Skeletal muscle cell (primary cell): ENCODE data around the gene PKN2.

Experiments used
- DNase-seq: peaks from one replicate; pipeline ENCODE4 v3.0.0-alpha.2; 2010; ENCODE audit warnings: low read depth
- H3K4me3 ChIP-seq: 2 replicates; pipeline ENCODE4 v1.5.1; 2011; ENCODE audit warnings: low read depth, mild to moderate bottlenecking, control low read depth, low read length, moderate library complexity

The PKN2 gene

DNA sequence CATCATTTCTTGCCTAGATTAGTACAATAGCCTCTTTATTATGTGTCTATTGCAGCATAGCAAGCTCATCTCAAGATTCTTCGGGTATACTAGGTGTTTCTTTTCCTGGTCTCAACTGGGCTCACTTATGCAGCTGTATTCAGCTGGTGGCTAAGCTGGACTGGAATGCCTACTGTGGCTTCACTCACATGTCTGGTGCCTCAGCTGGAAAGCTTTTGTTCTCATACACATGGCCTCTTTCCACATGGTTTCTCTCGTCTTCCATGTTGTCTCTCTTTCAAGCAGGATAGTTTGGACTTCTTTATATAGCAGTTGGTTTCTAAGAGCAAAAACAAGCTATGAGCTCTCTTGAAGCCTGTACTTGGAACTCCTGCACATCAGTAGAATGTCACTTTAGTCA lies 45.2 kb downstream of the PKN2 start:
- no peak overlapping the region for H3K4me3 ChIP-seq
- DNase-seq = no peak

DNA sequence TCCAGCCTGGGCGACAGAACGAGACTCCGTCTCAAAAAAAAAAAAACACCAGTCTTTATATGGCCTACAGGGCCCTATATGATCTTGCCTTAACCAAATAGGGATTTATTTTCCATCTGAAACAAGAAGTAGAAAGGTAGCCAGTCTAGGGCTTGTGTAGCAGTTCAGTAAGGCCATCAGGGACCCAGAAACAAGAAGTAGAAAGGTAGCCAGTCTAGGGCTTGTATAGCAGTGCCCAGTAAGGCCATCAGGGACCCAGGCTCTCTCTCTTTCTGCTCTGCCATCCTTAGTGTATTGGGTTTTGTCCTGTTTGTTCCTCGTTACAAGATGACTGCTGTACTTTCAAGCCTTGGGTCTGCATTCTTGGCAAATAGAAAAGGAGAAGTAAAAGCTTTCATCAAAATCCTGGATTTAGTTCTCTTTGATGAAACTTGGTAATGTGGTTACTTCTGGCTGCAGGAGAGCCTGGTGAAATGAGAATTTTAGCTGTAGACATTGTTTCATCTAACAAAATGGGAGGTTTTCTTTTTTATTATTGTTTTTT lies 46.1 kb downstream of the PKN2 start:
- DNase-seq = no peak
- H3K4me3 ChIP-seq = no peak overlapping the region

DNA sequence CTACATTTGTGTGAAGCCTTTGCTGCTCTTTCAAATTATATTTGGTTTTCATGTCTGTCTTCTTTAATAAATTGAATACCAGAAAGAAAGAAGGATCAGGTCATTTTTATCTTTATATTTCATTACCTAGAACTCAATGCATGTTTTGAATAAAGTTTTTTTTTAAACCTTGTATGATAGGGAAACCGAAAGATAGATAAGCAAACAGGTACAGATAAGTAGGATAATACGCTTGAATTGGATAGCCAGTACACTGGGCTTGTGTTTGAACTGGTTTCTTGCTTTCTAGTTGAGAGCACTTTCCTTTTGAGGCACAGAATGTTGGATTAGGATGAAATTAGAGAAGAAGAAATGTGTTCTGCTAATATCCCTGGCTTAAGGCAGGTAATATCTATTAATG lies 46.9 kb downstream of the PKN2 start:
- DNase-seq = no peak
- no peak overlapping the region for H3K4me3 ChIP-seq

DNA sequence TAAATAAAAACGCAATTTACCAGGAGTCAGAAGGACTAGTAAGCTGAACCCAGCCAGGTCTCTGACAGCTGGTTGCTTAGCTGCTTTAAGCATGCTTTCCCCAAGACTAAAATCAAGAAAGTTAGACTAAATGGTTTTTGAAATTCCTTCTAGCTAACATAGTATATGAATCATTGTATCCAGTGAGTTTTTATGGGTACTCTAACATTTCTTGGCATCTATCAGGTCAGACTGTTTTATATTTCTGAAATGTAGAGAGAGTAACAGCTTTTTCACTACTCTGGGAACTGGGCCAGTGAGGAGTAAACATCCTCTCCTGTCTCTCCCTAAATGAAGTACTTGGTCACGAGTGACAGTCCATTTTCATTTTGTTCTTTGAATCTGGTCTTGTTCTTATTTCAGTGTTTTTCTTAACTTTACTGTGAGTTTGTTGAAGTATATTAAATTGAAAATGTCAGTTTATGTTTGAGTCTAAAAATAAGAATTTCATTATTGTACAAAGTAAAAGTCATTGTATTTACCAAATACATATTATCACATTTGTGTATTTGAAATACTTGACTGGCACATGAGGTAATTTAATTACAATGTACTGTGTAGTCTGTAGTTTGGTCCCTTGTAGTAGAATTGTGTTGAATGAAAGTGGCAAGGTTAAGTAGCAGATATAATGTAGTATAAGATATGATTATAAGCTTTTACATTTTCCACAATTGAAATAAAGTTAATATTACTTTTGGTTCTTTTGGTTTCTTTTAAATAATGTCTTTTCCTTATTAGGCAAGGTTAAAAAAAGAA lies 47.6 kb downstream of the PKN2 start:
- peak overlapping the region; percentile 11 for H3K4me3 ChIP-seq
- DNase-seq = peak; percentile 81

DNA sequence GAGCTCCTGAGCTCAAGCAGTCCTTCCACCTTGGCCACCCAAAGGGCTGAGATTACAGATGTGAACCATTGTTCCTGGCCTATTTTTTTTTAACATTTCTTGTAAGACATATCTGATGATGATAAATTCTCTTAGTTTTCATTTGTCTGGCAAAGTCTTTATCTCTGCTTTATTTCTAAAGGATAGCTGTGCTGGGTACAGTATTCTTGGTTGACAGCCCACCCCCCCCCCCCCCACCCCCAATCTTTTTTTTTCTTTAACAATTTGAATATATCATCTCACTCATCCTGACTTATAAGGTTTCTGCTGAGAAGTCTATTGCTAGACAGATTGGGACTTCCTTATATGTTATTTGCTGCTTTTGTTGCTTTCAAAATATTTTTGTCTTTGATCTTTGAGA lies 51.3 kb downstream of the PKN2 start:
- no peak for DNase-seq

DNA sequence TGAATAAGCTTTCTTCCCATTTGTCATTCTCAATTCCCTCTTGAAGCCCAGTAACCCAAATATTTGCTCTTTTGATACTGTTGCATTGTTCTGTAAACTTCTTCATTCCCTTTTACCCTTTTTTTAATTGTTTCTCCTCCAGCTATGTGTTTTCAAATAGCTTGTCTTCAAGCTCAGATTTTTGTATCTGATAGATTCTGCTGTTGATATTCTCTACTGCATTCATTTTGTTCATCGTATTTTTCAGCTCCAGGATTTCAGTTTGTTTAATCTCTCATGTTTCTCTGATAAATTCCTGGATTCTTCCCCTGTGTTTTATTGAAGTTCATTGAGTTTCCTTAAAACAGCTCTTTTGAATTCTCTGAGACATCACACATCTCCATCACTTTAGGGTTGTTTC lies 51.8 kb downstream of the PKN2 start:
- DNase-seq = no peak
- no peak overlapping the region for H3K4me3 ChIP-seq

More for the DNA sequence above, 51.3 kb downstream of the PKN2 start:
- H3K4me3 ChIP-seq = no peak overlapping the region

DNA sequence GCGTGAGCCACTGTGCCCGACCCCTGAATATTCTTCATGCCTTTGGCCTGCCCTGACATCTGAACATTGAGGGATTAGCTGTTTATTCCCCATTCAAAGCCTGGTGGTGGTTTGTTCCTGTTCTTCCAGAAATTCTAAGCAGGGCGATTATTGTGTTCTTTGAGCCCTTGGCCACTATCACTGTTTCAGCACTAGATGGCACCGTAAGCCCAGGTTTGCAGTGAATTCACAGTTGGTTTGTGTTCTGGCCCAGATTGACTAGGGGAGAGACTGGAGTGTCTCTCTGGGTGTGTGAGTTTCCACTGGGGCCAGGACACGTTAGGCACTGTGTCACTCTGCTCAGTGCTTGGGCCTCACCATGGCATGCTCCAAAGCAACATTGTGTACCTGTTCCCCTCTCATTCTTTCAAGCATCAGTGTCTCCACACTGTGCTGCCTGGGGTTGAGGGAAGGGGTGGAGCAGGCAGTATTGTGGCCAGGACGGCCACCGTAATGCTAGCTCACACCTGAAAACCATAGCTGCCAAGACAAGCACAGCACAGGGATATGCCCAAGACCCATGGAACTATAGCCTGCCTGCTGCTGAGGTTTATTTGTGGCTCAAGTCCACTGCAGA lies 52.7 kb downstream of the PKN2 start:
- no peak for DNase-seq
- H3K4me3 ChIP-seq = no peak overlapping the region

DNA sequence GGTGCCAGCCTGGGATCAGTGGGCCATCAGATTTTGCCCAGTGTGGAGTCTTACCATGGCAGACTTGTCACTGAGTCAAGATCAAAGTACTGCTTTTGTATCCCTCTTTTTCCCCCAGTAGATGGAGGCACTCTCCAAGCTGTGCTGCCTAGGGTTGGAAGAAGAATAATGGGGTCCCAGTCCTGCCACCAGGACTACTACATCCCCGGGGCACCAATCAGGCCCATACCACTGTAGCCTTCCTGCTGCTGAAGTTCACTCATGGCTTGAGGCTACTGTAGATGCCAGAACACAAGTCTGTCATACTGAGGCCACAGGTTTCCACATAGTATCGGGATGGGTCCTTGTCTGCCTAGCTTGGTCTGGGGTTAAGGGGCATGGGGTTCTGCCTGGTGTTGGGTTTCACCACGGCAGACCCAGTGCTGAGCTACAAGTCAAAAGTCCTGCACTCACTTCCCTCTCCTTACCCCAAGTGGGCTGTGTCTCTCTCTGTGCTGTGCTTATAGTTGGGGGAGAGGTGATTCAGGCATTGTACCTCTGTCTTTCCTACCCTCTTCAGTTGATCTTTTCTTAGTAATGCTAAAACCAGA lies 53.4 kb downstream of the PKN2 start:
- no peak for DNase-seq
- no peak overlapping the region for H3K4me3 ChIP-seq

DNA sequence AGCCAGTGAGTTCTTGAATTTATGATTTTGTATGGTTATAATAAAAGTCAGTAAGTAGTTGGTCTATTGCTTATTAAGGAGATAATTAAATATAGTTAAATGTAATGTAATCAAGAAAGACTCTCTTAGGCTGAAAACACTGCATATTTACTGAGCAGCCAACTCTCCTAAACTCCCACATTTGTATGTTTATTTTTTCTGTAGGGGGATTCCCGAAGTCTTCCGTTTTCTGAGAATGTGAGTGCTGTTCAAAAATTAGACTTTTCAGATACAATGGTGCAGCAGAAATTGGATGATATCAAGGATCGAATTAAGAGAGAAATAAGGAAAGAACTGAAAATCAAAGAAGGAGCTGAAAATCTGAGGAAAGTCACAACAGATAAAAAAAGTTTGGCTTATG lies 56.7 kb downstream of the PKN2 start:
- DNase-seq = no peak
- no peak overlapping the region for H3K4me3 ChIP-seq

DNA sequence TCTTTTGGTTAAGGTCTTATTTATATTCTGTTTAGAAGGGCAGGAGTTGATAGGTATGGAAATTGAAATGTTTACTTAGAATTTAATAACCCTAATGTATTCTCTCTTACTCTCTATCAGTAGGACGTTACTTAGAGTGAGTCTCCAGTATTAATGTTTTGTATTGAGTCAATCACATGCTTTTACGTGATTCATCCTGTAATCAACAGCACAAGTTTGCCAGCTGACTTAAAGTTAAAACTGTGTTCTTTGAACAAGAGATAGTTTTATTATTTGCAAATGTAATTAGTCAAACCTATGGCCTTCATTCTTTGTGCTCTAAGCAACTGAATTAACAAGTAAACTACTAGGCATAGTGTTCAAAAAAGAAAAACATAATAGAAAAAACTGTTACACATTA lies 57.3 kb downstream of the PKN2 start:
- no peak for DNase-seq
- no peak overlapping the region for H3K4me3 ChIP-seq

DNA sequence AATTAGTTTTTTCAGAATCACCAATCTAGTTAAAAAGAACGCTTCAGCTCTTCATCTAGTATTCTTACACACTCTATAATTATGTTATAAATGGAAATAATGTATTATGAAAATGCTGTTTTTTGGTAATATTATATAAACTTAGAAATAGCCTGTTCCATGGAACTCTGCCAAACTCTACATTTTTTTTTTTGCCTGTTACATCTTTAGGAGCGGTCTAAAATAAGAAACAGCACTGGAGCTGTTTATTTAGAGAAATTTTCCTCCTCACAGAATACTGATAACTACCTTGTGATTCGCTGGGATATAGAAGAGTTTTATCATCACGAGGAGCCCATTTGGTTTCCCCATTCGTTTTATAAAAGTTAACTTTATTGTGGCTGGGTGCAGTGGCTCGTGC lies 58.5 kb downstream of the PKN2 start:
- DNase-seq = no peak
- H3K4me3 ChIP-seq = no peak overlapping the region

DNA sequence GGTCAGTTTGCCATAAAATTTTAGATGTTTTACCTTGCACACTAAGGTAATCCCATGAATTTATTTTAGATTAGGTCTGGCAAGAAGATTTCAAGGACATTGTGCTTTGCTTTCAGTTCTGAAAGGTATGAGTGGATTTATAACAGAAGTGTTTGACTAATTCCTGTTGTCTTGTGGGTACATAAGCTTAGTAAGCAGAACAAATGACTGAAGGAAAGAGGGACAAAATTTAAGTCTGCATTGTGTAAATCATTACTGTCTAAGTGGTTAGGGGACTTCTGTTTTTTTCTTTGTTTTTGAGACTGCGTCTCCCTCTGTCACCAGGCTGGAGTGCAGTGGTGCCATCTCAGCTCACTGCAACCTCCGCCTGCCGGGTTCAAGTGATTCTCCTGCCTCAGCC lies 60.1 kb downstream of the PKN2 start:
- no peak for DNase-seq

DNA sequence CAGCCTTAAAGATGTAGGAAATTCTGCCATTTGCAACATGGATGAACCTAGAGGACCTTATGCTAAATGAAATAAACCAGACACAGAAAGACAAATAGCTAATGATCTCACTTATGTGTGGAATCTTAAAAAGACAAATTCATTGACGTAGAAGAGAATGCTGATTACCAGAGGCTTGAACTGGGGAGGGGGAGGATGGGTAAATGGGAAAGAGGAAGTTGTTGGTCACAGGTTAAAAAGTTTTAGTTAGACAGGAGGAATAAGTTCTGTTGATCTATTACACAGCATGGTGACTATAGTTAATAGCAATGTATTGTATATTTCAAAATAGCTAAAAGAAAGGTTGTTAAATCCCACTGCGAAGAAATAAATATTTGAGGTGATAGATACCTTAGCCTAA lies 62.8 kb downstream of the PKN2 start:
- DNase-seq = no peak
- H3K4me3 ChIP-seq = no peak overlapping the region

More for the DNA sequence above, 60.1 kb downstream of the PKN2 start:
- no peak overlapping the region for H3K4me3 ChIP-seq

DNA sequence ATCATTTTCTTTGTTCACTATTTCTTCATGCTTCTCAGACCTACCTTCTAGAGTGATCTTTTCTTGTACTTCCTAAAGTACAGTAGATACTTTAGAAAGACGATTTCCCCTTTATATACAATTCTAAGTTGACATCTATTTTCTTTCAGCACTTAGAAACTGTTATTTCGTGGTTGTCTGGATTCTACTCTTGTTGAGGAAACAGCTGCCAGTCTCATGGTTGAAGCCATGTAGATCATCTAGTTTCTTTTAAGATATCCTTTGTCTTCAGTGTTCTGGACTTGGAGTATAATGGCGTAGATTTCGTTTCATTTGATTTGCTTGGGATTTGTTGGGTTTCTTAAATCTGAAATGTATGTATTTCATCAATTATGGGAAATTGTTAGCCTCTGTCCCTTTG lies 67.6 kb downstream of the PKN2 start:
- H3K4me3 ChIP-seq = no peak overlapping the region
- no peak for DNase-seq

DNA sequence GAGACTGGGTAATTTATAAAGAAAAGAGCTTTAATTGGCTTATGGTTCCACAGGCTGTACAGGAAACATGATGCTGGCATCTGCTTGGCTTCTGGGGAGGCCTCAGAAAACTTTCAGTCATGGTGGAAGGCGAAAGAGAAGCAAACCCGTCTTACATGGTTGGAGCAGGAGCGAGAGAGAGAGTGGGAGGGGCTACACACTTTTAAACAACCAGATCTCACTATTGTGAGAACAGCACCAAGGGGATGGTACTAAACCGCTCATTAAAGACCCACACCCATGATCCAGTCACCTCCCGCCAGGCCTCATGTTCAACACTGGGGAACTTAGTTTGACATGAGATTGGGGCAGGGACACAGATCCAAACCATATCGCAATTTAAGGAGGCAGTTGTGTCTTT lies 69.4 kb downstream of the PKN2 start:
- no peak overlapping the region for H3K4me3 ChIP-seq
- no peak for DNase-seq

DNA sequence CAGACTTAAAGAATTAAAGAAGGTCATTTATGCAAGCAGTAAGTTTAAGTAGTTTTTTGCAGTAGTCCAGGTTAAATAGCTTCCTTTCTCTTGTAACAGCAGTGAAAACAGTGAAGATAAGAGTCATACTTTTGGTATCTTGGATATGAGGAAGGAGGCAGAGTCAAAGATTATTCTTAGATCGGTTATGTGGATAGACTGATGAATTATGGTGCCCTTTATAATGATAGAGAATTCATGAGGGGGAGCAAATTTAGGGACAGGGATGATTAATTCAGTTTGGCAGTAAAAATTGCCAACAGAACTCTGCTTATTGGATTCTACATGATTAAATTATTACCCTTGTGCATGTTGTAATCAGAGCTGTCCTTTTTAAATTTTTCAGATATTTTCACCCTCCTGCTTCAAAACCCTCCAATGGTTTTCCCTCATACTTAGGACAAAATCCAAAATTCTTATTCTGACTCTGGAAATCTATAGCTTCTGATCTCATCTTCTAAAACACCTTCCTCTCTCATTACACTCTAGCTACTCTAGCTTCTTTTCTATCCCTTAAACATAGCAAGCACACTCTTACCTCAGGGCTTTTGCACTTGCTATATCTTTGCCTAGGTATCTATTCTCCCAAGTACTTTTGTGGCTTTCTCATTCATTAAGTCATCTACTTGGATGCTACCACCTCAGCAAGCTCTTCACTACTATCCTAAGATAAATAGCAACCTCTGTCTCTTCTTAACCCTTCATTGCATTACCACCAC lies 79.8 kb downstream of the PKN2 start:
- peak; percentile 2 for DNase-seq

DNA sequence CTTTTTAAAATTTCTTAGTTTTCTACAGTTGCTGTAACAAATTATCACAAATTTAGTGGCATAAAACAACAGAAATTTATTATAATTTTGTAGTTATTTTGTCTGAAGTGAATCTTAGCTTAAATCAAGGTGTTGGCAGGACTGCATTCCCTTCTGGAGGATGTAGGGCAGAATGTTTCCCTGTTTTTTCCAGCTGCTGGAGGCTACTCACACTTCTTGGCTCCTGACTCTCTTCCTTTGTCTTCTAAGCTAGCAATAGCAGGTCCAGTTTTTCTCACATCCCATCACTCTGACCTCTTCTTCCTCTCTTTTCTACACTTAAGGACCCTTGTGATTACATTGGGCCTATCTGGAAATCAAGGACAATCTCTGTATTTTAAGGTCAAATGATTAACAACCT lies 84.1 kb downstream of the PKN2 start:
- DNase-seq = no peak
- no peak overlapping the region for H3K4me3 ChIP-seq

More for the DNA sequence above, 79.8 kb downstream of the PKN2 start:
- H3K4me3 ChIP-seq = no peak overlapping the region

DNA sequence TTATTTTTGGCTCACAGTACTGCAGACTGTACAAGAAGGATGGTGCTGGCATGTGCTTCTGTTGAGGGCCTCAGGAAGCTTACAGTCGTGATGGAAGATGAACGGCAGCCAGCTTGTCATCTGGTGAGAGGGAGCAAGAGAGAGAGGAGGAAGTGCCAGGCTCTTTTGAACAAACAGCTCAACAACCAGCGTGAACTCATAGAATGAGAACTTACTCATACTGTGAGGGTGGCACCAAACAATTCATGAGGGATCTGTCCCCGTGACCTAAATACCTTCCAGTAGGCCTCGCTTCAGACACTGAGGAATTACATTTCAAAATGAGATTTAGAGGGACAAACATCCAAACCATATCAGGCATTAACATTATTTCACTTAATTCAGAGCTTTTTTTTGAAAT lies 84.7 kb downstream of the PKN2 start:
- no peak overlapping the region for H3K4me3 ChIP-seq
- DNase-seq = no peak

DNA sequence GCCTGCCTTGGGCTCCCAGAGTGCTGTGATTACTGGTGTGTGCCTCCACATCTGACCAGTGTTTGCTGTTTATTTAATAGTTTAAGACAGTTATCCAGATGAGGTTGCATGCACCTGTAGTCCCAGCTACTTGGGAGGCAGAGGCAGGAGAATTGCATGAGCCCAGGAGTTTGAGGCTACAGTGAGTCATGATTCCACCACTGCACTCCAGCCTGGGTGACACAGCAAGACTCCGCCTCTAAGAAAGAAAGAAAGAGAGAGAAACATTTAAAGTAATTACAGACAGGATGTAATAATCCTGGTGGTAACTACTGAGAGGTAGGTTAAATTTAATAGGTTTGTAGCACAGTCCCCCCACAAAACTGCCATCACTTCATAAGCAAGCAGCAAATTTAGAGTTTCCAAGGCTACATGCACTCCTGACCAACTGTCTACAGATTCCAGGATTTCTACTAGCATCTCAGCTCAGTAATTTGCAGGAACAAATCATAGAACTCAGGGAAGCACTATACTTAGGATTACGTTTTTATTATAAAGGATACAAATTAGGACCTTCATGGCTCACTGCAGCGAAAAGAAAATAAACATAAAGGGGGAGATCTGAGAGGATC lies 89.6 kb downstream of the PKN2 start:
- no peak overlapping the region for H3K4me3 ChIP-seq
- no peak for DNase-seq

DNA sequence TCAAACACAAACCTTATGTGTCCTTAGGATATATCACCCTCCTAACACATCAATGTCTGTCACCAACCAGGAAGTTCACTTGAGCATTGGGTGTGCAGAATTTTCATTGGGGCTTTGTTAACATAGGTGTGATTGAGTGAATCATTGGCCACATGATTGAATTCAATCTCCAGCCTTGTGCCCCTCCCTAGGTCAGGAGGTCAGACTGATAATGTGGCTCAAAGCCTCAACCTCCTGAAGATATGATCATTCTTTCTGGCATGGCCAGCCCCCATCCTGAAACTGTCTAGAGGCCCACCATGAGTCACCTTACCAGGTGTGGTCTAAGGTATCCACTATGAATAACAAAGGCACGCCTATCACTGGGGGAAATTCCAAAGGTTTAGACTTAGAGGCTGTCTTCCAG lies 90.1 kb downstream of the PKN2 start:
- no peak for DNase-seq
- no peak overlapping the region for H3K4me3 ChIP-seq
